ENCODE data around the gene IL1RN. TPM values are rescaled to one million over a fixed set of nuclear protein-coding genes. Genes with fewer than 3 reads are reported as not detected.

Gene IL1RN
- total and polyA plus RNA-seq, 2 of the 13 experiments (the other 11 are each of a cell fraction or from before 2014, with no cell fraction given): 21.2 to 101 TPM

GRCh38 chr2:113181258-113182051 is 54.1 kb downstream of the IL1RN start (continued):
- TF ChIP-seq ZNF646 (CRISPR knock-in tag; IDR thresholded peaks at IDR 0.05): no peak
- TF ChIP-seq XBP1 (CRISPR knock-in tag; IDR thresholded peaks at IDR 0.05): no peak
- TF ChIP-seq REXO4 (CRISPR knock-in tag; IDR thresholded peaks at IDR 0.05; ENCODE audit: borderline replicate concordance): no peak
- TF ChIP-seq SRY (CRISPR knock-in tag; IDR thresholded peaks at IDR 0.05): no peak
- TF ChIP-seq FOXK1 (CRISPR knock-in tag; IDR thresholded peaks at IDR 0.05; ENCODE audit: borderline replicate concordance, low read depth): peak; percentile 70; the same call in 1 of the 2 replicates
- TF ChIP-seq ZBTB7A (CRISPR knock-in tag; IDR thresholded peaks at IDR 0.05): no peak
- no peak; the same call in 1 of the 2 replicates for TF ChIP-seq NCOA2 (CRISPR knock-in tag; IDR thresholded peaks at IDR 0.05)
- TF ChIP-seq ZNF263 (CRISPR knock-in tag; IDR thresholded peaks at IDR 0.05): peak; percentile 73; the same call in 1 of the 2 replicates
- TF ChIP-seq MLLT10 (CRISPR knock-in tag; IDR thresholded peaks at IDR 0.05): no peak
- TF ChIP-seq HDAC1 (CRISPR knock-in tag; IDR thresholded peaks at IDR 0.05): peak; percentile 56; the same call in 1 of the 2 replicates
- no peak for TF ChIP-seq ZNF781 (CRISPR knock-in tag; IDR thresholded peaks at IDR 0.05; ENCODE audit: borderline replicate concordance, not compliant biosample characterization)
- TF ChIP-seq GRHL1 (CRISPR knock-in tag; conservative IDR thresholded peaks at IDR 0.05): no peak
- no peak for TF ChIP-seq PREB (CRISPR knock-in tag; IDR thresholded peaks at IDR 0.05)
- 0 out of 2 replicates have a peak, but pooled peaks have one; percentile 24 for TF ChIP-seq NR2F2 (IDR thresholded peaks at IDR 0.05; ENCODE audit: borderline replicate concordance, low read depth)
- peak; percentile 71 for TF ChIP-seq BCL6 (CRISPR knock-in tag; IDR thresholded peaks at IDR 0.05)
- no peak for TF ChIP-seq ZNF512 (CRISPR knock-in tag; IDR thresholded peaks at IDR 0.05)
- no peak for TF ChIP-seq TEF (CRISPR knock-in tag; IDR thresholded peaks at IDR 0.05)
